ENCODE data around the gene DISP2.

DISP2 gene

DNA sequence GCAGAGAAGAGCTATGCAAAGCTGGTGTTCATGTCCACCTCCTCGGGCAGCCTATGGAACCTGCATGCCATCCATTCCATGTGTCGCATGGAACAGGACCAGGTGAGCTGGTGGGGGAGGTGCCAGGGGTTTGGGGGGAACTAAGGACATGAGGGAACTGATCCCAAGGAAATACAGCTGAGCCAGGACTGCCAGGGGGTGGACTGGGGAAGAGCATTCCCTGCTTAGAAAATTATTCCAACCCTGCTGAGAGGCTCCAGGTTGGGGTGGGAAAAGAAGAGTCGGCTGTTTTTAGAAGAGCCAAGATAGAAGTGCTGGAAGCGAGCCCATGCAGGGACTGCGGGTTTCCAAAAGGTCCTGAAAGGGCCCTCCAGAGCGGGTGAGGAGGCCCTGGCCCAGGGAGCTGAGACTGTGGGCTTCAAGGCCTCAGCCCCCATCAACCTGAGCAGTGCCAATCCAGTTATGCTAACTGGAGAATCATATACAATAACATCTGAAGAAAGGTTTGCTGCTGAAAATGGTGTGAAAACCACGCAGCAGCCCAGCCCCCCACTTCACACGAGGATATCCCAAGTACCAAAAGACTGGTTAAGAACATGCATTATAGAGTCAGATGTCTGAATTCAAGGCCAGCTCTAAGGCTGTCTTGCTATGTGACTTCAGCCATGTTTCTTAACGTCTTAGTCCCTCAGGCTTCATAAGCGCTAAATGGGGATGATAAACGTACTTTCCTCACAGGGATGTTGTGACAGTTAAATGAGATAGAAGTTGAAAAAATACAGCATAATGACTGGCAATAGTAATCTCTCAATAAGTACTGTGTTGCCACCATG, 7.8 kb downstream of the DISP2 start:
- no peak for DNase-seq (ENCODE audit: low read depth, low spot score)

DNA sequence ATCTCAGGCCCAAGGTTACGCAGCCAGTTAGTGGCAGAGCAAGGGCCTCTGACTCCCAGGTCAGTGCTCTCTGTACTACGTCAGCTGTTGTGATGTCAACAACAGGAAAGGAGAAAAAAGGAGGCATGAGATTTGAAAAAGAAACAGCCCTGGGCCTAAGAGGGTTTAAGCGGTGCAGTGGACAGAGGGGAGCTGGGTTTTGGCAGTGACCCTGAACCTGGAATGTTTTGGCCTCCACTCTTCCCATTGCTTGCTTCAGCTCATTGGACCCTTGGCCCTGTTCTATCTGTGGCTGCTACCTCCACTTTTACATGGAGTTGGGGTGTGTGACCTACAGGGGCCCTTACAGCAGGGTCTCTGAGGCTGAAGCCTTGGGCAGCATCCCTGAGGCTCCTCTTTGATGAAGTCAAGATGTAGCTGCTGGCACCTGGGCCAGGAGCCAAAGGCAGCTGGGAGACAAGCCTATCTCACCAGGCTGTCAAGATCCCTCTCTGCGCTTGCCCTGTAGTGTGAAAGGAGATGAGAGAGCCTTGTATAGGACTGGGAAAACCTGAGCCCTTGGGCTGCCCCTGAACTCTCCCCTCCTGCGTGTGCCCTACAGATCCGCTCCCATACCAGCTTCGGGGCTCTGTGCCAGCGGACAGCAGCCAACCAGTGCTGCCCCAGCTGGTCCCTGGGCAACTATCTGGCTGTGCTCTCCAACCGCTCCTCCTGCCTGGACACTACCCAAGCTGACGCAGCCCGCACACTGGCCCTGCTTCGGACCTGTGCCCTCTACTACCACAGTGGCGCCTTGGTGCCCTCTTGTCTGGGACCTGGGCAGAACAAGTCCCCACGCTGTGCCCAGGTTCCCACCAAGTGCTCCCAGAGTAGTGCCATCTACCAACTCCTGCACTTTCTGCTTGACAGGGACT, 8.7 kb downstream of the DISP2 start:
- DNase-seq (ENCODE audit: low read depth, low spot score) = no peak

DNA sequence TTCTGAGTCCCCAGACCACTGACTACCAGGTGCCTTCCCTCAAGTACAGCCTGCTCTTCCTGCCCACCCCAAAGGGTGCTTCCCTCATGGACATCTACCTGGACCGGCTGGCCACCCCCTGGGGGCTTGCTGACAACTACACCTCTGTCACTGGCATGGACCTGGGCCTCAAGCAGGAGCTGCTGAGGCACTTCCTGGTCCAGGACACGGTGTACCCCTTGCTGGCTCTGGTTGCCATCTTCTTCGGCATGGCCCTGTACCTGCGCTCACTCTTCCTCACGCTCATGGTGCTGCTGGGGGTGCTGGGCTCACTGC, 9.3 kb downstream of the DISP2 start:
- DNase-seq (ENCODE audit: low read depth, low spot score) = no peak

DNA sequence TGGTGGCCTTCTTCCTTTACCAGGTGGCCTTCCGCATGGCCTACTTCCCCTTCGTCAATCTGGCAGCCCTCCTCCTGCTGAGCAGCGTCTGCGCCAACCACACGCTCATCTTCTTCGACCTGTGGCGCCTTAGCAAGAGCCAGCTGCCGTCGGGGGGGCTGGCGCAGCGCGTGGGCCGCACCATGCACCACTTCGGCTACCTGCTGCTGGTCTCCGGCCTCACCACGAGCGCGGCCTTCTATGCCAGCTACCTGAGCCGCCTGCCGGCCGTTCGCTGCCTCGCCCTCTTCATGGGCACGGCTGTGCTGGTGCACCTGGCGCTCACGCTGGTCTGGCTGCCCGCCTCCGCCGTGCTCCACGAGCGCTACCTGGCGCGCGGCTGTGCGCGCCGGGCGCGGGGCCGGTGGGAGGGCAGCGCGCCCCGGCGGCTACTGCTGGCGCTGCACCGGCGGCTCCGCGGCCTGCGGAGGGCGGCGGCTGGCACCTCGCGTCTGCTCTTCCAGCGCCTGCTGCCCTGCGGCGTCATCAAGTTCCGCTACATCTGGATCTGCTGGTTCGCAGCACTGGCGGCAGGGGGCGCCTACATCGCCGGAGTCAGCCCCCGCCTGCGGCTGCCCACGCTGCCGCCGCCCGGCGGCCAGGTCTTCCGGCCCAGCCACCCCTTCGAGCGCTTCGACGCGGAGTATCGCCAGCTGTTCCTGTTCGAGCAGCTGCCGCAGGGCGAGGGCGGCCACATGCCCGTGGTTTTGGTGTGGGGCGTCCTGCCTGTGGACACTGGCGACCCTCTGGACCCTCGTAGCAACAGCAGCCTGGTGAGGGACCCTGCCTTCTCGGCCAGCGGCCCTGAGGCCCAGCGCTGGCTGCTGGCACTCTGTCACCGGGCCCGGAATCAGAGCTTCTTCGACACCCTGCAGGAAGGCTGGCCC, 9.9 kb downstream of the DISP2 start:
- no peak for DNase-seq (ENCODE audit: low read depth, low spot score)

DNA sequence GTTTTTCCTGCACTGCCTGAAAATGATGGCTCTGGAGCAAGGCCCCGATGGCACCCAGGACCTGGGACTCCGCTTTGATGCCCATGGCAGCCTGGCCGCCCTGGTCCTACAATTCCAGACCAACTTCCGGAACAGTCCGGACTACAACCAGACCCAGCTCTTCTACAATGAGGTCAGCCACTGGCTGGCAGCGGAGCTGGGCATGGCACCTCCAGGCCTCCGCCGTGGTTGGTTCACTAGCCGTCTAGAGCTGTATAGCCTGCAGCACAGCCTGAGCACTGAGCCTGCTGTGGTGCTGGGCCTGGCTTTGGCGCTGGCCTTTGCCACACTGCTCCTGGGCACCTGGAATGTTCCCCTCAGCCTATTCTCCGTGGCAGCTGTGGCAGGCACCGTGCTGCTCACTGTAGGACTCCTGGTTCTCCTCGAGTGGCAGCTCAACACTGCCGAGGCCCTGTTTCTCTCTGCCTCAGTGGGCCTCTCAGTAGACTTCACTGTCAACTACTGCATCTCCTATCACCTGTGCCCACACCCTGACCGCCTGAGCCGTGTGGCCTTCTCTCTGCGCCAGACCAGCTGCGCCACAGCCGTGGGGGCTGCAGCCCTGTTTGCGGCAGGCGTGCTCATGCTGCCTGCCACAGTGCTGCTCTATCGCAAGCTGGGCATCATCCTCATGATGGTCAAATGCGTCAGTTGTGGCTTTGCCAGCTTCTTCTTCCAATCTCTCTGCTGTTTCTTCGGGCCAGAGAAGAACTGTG, 10.9 kb downstream of the DISP2 start:
- DNase-seq (ENCODE audit: low read depth, low spot score) = no peak

DNA sequence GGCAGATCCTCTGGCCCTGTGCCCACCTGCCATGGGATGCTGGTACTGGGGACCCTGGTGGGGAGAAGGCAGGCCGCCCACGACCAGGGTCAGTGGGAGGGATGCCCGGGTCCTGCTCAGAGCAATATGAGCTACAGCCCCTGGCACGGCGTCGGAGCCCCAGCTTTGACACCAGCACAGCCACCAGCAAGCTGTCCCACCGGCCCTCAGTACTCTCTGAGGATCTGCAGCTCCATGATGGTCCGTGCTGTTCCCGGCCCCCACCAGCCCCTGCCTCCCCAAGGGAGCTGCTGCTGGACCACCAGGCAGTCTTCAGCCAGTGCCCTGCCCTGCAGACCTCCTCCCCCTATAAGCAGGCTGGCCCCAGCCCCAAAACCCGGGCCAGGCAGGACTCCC, 11.5 kb downstream of the DISP2 start:
- no peak for DNase-seq (ENCODE audit: low read depth, low spot score)

DNA sequence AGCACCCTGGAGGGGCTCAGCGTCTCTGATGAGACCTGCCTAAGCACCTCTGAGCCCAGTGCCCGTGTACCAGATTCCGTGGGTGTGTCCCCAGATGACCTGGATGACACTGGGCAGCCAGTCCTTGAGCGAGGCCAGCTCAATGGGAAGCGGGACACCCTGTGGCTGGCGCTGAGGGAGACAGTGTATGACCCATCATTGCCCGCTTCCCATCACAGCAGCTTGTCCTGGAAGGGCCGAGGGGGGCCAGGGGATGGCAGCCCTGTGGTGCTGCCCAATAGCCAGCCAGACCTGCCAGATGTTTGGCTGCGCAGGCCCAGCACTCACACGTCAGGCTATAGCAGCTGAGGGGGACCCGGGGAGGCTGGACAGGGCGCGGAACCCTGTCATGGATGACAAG, 12.0 kb downstream of the DISP2 start:
- no peak for DNase-seq (ENCODE audit: low read depth, low spot score)

DNA sequence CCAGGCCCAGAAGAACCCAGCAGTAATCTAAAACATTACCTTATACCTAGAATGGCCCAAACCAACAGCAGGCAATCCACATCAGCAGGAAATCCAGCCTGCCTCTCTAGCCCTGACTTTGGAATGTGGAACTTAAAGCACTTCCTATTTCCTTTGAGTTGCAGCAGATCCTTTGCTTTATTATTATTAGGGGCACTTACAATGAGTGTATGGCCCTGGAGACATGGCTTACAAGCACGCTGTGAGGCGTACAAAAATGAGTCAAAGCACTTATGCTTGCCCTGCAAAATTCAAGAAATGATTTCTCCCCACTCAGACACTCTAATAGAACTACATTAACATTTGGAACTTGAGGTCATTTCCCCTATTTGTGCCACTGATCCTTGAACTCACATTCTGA, 15.0 kb downstream of the DISP2 start:
- DNase-seq (ENCODE audit: low read depth, low spot score) = no peak

DNA sequence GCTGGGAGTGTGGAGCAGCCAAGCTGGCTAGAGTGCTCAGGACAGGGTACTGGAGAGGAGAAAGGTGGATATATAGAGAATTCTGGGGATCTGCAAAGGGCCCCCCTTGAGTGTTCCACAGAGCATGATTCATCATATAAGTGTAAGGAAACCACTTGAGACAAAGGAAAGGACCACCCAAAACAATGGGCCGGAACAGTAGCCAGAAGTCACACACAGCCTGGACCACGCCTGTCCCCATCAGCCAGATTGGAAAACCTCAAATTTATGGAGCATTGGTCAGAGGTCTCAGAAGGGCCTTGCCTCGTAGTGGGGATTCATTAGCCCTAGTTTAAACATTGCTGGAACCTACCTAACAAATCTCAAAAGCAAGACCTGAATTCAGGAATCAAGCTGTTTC, 19.6 kb downstream of the DISP2 start:
- no peak for DNase-seq (ENCODE audit: low read depth, low spot score)

DNA sequence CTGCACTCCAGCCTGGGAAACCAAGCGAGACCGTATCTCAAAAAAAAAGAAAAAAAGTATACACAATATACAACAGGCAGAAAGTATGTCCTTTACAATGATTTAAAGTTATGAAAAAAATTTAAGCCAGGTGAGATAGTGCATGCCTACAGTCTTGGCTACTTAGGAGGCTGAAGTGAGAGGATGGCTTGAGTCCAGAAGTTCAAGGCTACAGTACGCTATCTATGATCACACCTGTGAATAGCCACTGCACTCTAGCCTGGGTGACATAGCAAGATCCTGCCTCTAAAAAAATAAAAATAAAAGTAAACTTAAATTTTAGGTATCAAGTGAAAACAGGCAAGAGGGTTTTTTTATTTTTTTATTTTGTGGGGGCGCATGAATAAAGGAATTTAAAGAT, 21.4 kb downstream of the DISP2 start:
- no peak for DNase-seq (ENCODE audit: low read depth, low spot score)

DNA sequence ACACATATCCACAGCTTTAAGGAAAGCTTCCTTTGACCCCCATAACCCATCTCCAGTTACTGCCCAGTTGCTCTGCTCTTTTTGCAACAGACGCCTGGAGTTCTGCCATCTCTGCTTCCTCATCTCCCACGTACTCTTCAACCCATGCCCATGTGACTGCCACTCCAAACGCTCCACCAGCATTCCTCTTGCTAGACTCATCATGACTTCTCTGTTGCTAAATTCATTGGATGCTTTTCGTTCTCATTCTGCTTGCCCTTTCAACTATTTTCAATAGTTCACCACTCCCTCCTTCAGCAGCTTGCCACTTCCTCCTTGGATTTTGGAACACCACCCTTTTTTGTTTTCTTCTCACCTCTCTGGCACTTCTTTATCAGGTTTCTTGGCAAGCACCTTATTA, 21.8 kb downstream of the DISP2 start:
- DNase-seq (ENCODE audit: low read depth, low spot score) = peak; percentile 47

DNA sequence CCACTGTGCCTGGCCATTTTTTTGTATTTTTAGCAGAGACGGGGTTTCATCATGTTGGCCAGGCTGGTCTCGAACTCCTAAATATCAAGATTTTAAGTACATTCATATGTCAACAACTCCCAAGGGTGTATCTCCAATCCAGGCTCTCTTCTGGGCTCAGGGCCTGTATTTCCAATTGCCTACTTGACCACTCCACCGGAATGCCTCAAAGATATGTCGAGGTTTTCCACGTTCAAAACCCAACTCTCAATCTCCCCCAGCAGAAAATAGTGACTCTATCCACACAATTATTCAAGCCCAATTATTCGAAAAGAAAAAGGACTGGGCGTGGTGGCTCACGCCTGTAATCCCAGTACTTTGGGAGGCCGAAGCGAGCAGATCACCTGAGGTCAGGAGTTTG, 22.6 kb downstream of the DISP2 start:
- DNase-seq (ENCODE audit: low read depth, low spot score) = no peak

DNA sequence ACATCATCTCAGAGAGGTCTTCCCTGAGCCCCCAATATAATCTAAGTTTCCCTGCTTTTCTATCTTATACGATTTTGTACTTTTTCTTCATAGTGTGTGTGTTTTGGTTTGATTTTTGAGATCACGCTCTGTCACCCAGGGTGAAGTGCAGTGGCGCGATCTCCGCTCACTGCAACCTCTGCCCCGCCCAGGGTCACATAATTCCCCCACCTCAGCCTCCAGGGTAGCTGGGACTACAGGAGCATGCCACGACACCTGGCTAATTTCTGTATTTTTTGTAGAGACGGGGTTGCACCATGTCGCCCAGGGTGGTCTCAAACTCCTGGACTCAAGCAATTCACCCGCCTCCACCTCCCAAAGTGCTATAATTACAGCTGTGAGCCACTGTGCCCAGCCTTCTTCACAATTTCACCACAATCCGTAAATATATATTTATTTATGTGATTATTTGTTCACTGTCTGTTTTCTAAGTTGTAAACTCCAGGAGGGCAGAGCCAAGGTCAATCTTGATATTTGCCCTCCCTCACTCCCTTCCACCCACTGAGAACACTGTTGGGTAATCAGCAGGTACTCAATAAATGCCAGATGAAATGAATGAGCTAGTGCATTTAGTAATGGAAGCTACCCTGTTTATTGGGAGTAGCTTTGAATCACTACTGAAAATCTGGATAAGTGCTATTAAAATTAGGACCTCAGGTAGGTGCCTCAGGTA, 24.0 kb downstream of the DISP2 start:
- DNase-seq (ENCODE audit: low read depth, low spot score) = no peak

DNA sequence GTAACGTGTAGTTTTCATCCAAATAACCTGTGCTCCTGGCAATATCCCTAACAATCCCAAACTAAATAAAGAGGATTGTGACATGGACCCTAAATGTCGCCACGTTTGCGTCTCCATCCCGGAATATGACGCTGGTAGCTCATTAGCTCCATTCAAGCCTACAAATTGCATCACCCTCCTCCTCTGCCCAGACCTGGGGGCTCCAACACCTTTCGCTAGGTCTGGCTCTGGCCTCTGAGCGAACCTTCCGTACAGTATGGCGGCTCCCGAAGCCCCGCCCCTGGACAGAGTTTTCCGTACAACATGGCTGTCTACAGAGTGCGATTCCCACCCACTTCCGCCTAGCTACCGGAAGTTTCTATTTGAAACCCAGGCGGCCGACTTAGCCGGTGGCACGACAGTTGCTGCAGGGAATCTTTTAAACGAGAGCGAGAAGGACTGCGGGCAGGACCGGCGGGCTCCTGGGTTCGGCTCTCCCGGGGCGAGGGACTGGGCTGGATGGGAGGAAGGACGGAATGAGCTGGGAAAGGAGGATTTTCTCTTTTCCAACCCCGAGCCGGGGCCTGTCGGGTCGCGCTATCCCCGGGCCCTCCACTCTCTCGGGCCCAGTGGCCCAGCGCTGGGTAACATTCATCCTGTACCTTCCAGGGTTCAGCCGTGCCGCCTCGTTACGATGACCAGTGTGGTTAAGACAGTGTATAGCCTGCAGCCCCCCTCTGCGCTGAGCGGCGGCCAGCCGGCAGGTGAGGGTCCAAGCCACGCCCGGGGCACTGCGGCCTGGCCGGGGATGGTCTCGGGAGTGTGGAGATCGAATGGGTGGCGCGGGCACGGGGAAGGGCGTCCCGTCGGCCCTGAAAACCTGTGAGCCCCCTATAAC, 24.8 kb downstream of the DISP2 start, which contains the start of gene KNSTRN:
Gene KNSTRN (plus strand): TSS at position 142 of the 877 bp plus-strand sequence. CDS start 115 bp downstream, at position 257.
- DNase-seq (ENCODE audit: low read depth, low spot score) = peak; percentile 53

DNA sequence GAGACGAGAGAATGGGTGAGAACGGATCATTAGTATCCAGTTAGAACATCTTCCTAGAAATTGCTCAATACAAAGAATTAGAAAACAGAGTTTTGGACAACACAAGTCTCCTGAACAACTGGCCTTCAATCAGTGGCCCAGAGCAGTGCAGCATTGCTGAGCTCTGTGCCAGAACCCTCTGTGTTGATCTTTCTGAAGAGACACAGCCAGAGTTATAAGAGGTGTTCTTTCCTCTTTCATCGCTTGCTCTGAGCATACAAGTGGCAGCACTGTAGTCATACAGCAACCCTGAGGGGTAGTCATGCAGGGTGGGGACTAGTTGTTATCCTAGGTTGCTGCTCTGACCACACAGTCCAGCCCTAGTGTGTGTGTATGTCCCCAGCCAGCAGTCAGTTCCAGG, 28.5 kb downstream of the DISP2 start:
- no peak for DNase-seq (ENCODE audit: low read depth, low spot score)

DNA sequence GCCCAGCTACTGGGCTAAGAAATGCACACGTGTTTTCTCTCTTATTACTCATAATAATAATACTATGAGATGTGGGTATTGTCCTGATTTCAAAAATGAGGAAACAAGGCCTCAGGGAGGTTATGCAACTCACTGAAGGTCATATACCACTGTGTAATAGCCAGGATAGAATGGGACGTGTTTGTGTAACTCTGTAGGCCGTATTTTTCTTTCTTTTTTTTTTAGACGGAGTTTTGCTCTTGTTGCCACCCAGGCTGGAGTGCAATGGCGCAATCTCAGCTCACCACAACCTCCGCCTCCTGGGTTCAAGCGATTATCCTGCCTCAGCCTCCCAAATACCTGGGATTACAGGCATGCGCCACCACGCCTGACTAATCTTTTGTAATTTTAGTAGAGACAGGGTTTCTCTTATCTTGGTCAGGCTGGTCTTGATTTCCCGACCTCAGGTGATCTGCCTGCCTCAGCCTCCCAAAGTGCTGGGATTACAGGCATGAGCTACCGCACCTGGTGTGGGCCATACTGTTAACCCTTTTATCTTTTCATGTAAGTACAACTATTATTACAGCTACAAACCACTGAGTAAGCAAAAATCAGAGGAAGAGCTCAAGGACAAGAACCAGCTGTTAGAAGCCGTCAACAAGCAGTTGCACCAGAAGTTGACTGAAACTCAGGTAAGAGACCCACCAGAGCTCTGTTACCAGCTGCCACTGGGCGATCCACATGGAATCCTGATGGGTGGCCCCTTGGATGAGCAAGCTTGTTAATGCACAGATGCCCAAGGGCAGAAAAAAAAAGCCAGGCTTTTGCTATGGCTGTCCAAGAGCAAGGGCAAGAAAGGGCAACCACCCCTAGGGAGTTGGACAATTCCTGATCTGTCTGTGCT, 31.2 kb downstream of the DISP2 start:
- DNase-seq (ENCODE audit: low read depth, low spot score) = no peak

DNA sequence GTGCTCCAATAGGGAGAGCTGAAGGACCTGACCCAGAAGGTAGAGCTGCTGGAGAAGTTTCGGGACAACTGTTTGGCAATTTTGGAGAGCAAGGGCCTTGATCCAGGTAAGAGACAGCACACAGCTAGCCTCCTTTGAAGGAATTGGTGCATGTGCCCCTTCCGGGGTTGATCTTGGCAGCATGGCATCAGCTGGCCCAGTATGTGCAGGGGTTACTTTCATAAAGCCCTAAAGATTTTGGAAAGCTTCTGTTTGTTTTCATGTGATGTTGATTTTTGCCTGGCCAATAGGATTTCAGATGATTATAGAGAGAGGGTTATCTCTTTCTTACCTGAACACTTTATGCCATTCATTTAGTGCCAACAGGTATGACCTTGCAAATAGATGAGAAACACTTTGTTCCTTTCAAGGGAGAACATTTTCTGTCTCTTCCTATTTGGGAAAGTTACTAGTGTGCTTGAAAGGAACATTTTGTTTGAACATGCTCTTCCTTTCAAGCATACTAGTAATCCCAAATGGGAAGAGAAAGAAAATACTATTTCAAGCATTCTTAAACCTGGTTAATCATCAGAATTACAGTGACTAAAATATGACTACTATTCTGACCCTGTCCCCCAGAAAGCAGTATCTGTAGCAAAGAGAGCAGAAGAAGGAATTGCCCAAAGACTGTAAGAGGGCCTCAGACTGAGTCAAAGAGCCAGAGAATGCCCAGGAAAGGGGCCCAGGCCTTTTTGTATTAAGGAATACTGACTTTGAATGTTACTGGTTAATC, 32.0 kb downstream of the DISP2 start:
- no peak for DNase-seq (ENCODE audit: low read depth, low spot score)
